ENCODE data around the gene CWF19L2. TPM values are rescaled to one million over a fixed set of nuclear protein-coding genes. Genes with fewer than 3 reads are reported as not detected.

The CWF19L2 gene
- polyA plus RNA-seq, 3 donors = 1.6 to 2.2 (median 1.7) TPM

GRCh38 chr11:107496011-107496410 is 38.4 kb upstream of the CWF19L2 start:
- no peak overlapping the region for H3K27ac Mint-ChIP-seq
- peaks cover 3 to 10% (median 9%) of the 10 kb centered on the region in 7 donors for H3K9me3 Mint-ChIP-seq
- Histone ChIP-seq H3K4me2 (replicated peaks; ENCODE audit: extremely low read depth, low read length, poor library complexity, severe bottlenecking) (no peak overlapping the region), H3K79me2 (ENCODE audit: insufficient read depth, low read length) (no peaks in the 10 kb centered on the region), H4K20me1 (ENCODE audit: insufficient read depth, low read length) (no peaks in the 10 kb centered on the region), H3K36me3 (replicated peaks in 1 of 2; ENCODE audit: control insufficient read depth in 1 of 2, insufficient read depth in 2 of 2, low read length in 2 of 2) (no peaks in the 10 kb centered on the region), H3K9me3 (replicated peaks in 1 of 2; ENCODE audit: control insufficient read depth in 1 of 2, insufficient read depth in 1 of 2, low read length in 2 of 2) (no peaks in the 10 kb centered on the region), H3K4me1 (ENCODE audit: control insufficient read depth in 1 of 2, insufficient read depth in 2 of 2, low read length in 2 of 2) (no peaks in the 10 kb centered on the region), H3K9ac (ENCODE audit: insufficient read depth, low read length, poor library complexity, severe bottlenecking) (no peak overlapping the region), H2AFZ (ENCODE audit: insufficient read depth, low read depth, low read length, poor library complexity, severe bottlenecking) (no peak overlapping the region), H3K27ac (ENCODE audit: low read depth in 1 of 2, low read length in 2 of 2) (no peak overlapping the region), H3K27me3 (ENCODE audit: control insufficient read depth in 2 of 2, insufficient read depth in 2 of 2, low read length in 2 of 2) (no peaks in the 10 kb centered on the region), H3K4me3 (replicated peaks in 1 of 3; ENCODE audit: low read depth in 2 of 3, low read length in 3 of 3) (no peak overlapping the region)
- no peak overlapping the region for H3K4me3 Mint-ChIP-seq
- no peak for TF ChIP-seq CTCF (IDR thresholded peaks at IDR 0.05)
- 86% methylated on average over 3 of the region's 4 CpGs for WGBS (ENCODE audit: insufficient coverage)
- peaks cover 0 to 4% (median 0%) of the 10 kb centered on the region in 3 donors for H3K27me3 Mint-ChIP-seq (ENCODE audit: low read depth in 3 of 3)
- intact Hi-C loops (cut with micrococcal nuclease) = no loop called here
- no peak for DNase-seq
- no peaks in the 10 kb centered on the region for H3K36me3 Mint-ChIP-seq
- no peaks in the 10 kb centered on the region for H3K4me1 Mint-ChIP-seq

- intact Hi-C loops (cut with micrococcal nuclease) = no loop called here
- Mint-ChIP-seq H3K36me3 (no peaks in the 10 kb centered on the region), H3K4me3 (no peak overlapping the region), H3K27ac (no peak overlapping the region), H3K27me3 (ENCODE audit: low read depth in 3 of 3) (peaks cover 0 to 4% (median 3%) of the 10 kb centered on the region in 3 donors), H3K9me3 (peaks cover 3 to 10% (median 9%) of the 10 kb centered on the region in 7 donors), H3K4me1 (no peaks in the 10 kb centered on the region)
- Histone ChIP-seq H3K27ac (ENCODE audit: low read depth in 1 of 2, low read length in 2 of 2) (no peak overlapping the region), H3K36me3 (replicated peaks in 1 of 2; ENCODE audit: control insufficient read depth in 1 of 2, insufficient read depth in 2 of 2, low read length in 2 of 2) (no peaks in the 10 kb centered on the region), H3K4me3 (replicated peaks in 1 of 3; ENCODE audit: low read depth in 2 of 3, low read length in 3 of 3) (no peak overlapping the region), H3K4me1 (ENCODE audit: control insufficient read depth in 1 of 2, insufficient read depth in 2 of 2, low read length in 2 of 2) (no peaks in the 10 kb centered on the region), H3K4me2 (replicated peaks; ENCODE audit: extremely low read depth, low read length, poor library complexity, severe bottlenecking) (no peak overlapping the region), H2AFZ (ENCODE audit: insufficient read depth, low read depth, low read length, poor library complexity, severe bottlenecking) (no peak overlapping the region), H3K79me2 (ENCODE audit: insufficient read depth, low read length) (no peaks in the 10 kb centered on the region), H3K27me3 (ENCODE audit: control insufficient read depth in 2 of 2, insufficient read depth in 2 of 2, low read length in 2 of 2) (no peaks in the 10 kb centered on the region), H3K9ac (ENCODE audit: insufficient read depth, low read length, poor library complexity, severe bottlenecking) (no peak overlapping the region), H3K9me3 (replicated peaks in 1 of 2; ENCODE audit: control insufficient read depth in 1 of 2, insufficient read depth in 1 of 2, low read length in 2 of 2) (no peaks in the 10 kb centered on the region), H4K20me1 (ENCODE audit: insufficient read depth, low read length) (no peaks in the 10 kb centered on the region)
- no peak for DNase-seq
- no peak for TF ChIP-seq CTCF (IDR thresholded peaks at IDR 0.05)
- WGBS (ENCODE audit: insufficient coverage) = no CpG with 5 or more reads among the region's 1 CpG
These were observed 36.4 kb upstream of the CWF19L2 start for GRCh38 chr11:107494055-107494454.
